K562 (cell line): ENCODE results near the gene UBE2M. TPM values are rescaled to one million over a fixed set of nuclear protein-coding genes. Genes with fewer than 3 reads are reported as not detected.
A peak's percentile ranks its signal among the peaks of the same experiment; 100 is the strongest.

Experiments
- CREB1 ChIP-seq, 2 experiments: sonication (generic) in 1 of 2; formaldehyde crosslinking in 1 of 2; IDR thresholded peaks; 2 replicates each; pipeline versions ENCODE4 v1.6.1 to v1.8.0; 2012 to 2022; ENCODE audit warnings: inconsistent platforms in 1 of 2, mild to moderate bottlenecking in 1 of 2, missing genetic modification reagents in 1 of 2, moderate library complexity in 1 of 2
- ERF ChIP-seq: fragments of 450-650 bp; formaldehyde crosslinking; IDR thresholded peaks from 2 replicates; pipeline ENCODE4 v1.4.0; 2020; ENCODE audit warnings: mild to moderate bottlenecking, mixed read lengths
- ESRRA ChIP-seq: fragments of 450-650 bp; IDR thresholded peaks from 2 replicates; pipeline ENCODE4 v1.6.1; 2014; ENCODE audit warnings: low read depth, mild to moderate bottlenecking, moderate library complexity, borderline replicate concordance
- ETV5 ChIP-seq: sonication (generic); formaldehyde crosslinking; IDR thresholded peaks from 2 replicates; pipeline ENCODE4 v1.4.0; 2020; ENCODE audit warnings: low read depth, mild to moderate bottlenecking, missing genetic modification reagents
- FOS ChIP-seq: IDR thresholded peaks from 3 replicates; pipeline ENCODE4 v1.6.1; 2011; ENCODE audit not compliant: insufficient read length; ENCODE audit errors: extremely low read depth
- GABPA ChIP-seq: fragments of 200-800 bp; sonication (Bioruptor generic); conservative IDR thresholded peaks from 2 replicates; pipeline ENCODE4 v1.6.1; 2016; ENCODE audit warnings: low read depth, missing genetic modification characterization, missing compliant biosample characterization
- HDAC6 ChIP-seq: IDR thresholded peaks from 2 replicates; pipeline ENCODE4 v1.6.1; 2012; ENCODE audit warnings: low read depth, mild to moderate bottlenecking, control low read depth, inconsistent platforms, low read length, moderate library complexity
- HMGN3 ChIP-seq: IDR thresholded peaks from 2 replicates; pipeline ENCODE4 v1.6.1; 2011; ENCODE audit warnings: borderline replicate concordance, low read depth, mild to moderate bottlenecking, mixed read lengths, low read length; ENCODE audit not compliant: insufficient read length; ENCODE audit errors: extremely low read depth
- HNRNPUL1 ChIP-seq: fragments of 200-400 bp; formaldehyde crosslinking; IDR thresholded peaks from 2 replicates; pipeline ENCODE4 v1.6.1; 2017; ENCODE audit warnings: low read length
- NR2C2 ChIP-seq, 2 experiments: fragments of 200-800 bp in 1 of 2; sonication (Bioruptor generic) in 1 of 2; sonication (generic) in 1 of 2; formaldehyde crosslinking in 1 of 2; IDR thresholded peaks; 2 replicates each; pipeline versions ENCODE4 v1.6.1 to v1.8.0; 2016 to 2022; ENCODE audit warnings: mild to moderate bottlenecking in 1 of 2, missing compliant biosample characterization in 1 of 2, missing genetic modification characterization in 1 of 2, missing genetic modification reagents in 1 of 2
- RBM14 ChIP-seq: fragments of 200-400 bp; formaldehyde crosslinking; IDR thresholded peaks from 2 replicates; pipeline ENCODE4 v1.6.1; 2018; ENCODE audit warnings: low read depth, mild to moderate bottlenecking, low read length, moderate library complexity, borderline replicate concordance; ENCODE audit not compliant: insufficient read depth
- TGIF2 ChIP-seq: sonication (generic); formaldehyde crosslinking; IDR thresholded peaks from 2 replicates; pipeline ENCODE4 v1.8.1; 2022; ENCODE audit warnings: mild to moderate bottlenecking, missing genetic modification reagents, moderate library complexity
- ZFP30 ChIP-seq: fragments of 250-450 bp; sonication (Bioruptor Pico); IDR thresholded peaks from 2 replicates; pipeline ENCODE4 v1.8.0; 2022; ENCODE audit warnings: moderate library complexity, mild to moderate bottlenecking, inconsistent platforms, borderline replicate concordance
- ZNF23 ChIP-seq: fragments of 250-450 bp; sonication (Bioruptor Pico); IDR thresholded peaks from 2 replicates; pipeline ENCODE4 v1.4.0; 2020; ENCODE audit warnings: mild to moderate bottlenecking
- ZNF24 ChIP-seq: fragments of 450-650 bp; IDR thresholded peaks from 2 replicates; pipeline ENCODE4 v1.6.1; 2016
- ZNF263 ChIP-seq: sonication (generic); formaldehyde crosslinking; IDR thresholded peaks from 2 replicates; pipeline ENCODE4 v1.8.0; 2022; ENCODE audit warnings: mild to moderate bottlenecking, missing genetic modification reagents, borderline replicate concordance
- polyA plus RNA-seq, 8 experiments: library from polyadenylated mRNA; depleted of rRNA in 4 of 8; stranded (reverse) in 5 of 8; unstranded in 3 of 8; fragments of >200 nt; fragmentation: Nextera tagmentation in 2 of 8; fragmentation: Illumina TruSeq in 1 of 8; extraction: Ambion mirVana in 2 of 8; extraction: Trizol in 1 of 8; gene quantifications; 2 replicates each; pipeline versions ENCODE4 v1.2.1 to v1.2.3, GENCODE V29; 2011 to 2014; ENCODE audit warnings: inconsistent platforms in 1 of 8, missing spikeins in 1 of 8
- total RNA-seq, 7 experiments: library from RNA; depleted of rRNA in 6 of 7; stranded (reverse); fragments of >200 nt in 6 of 7; fragmentation: Illumina TruSeq in 2 of 7; extraction: Trizol in 2 of 7; gene quantifications; 2 replicates each; pipeline versions ENCODE4 v1.2.1 to v1.2.3, GENCODE V29; 2011 to 2021; ENCODE audit warnings: low replicate concordance in 1 of 7
- TF ChIP-seq, protein P1 (sequence below): fragments of 250-450 bp; sonication (Bioruptor Pico); IDR thresholded peaks from 2 replicates; pipeline ENCODE4 v1.9.0; 2021; ENCODE audit warnings: mild to moderate bottlenecking, inconsistent platforms
- TF ChIP-seq, protein P2 (sequence below): sonication (generic); formaldehyde crosslinking; IDR thresholded peaks from 2 replicates; pipeline ENCODE4 v1.8.0; 2022; ENCODE audit warnings: mild to moderate bottlenecking, low read depth, missing genetic modification reagents
- TF ChIP-seq, protein P3 (sequence below): fragments of 250-450 bp; sonication (Bioruptor Pico); IDR thresholded peaks from 2 replicates; pipeline ENCODE4 v1.8.0; 2021; ENCODE audit warnings: mild to moderate bottlenecking, moderate library complexity
- TF ChIP-seq, protein P4 (sequence below): fragments of 450-650 bp; formaldehyde crosslinking; IDR thresholded peaks from 2 replicates; pipeline ENCODE4 v1.4.0; 2020; ENCODE audit warnings: mild to moderate bottlenecking, moderate library complexity

The UBE2M gene
- total and polyA plus RNA-seq, 9 of the 15 experiments (the other 6 are each of a cell fraction or from before 2014, with no cell fraction given): 0.92 to 163 (median 85.7) TPM

DNA sequence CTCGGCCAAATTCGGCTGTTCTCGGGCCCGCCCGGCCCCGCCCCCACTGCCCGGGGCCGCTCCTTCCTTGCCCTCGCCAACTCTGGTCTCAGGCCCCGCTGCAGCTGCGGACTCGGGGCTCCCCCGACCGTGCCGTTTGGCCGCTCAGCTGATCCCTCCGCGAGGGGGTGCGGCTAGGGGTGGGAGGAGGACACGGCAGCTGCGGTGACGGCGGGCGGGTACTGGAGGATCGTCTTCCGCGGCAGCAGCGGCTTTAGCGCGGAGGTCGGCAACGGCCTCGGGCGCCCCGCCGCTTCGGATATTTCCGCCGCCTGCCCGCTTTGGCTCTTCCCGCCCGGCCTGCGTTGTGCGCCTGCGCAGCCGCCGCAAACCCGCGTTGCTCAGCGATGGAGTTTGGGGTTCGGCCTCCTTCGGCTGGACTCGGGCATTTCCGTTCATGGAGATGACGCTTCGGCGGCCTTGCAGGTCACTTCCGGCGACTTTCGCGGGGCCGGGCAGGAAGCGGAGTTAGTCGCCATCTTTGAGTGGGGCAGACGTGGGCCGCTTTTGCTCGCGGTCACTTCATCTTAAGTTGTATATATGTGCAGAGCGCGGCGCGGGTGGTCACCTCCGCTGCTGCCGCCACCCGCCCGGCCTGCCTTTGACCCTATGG lies 338 bp upstream of the UBE2M start (continued):
- TF ChIP-seq FOS: no peak
- no peak for TF ChIP-seq ZNF24
- peak; percentile 40; the same call in 1 of the 2 replicates for TF ChIP-seq ERF (CRISPR knock-in tag)
- peak; percentile 43 for TF ChIP-seq HMGN3
- peak; percentile 91 for TF ChIP-seq CREB1 (IDR thresholded peaks at IDR 0.05)
- TF ChIP-seq CREB1 (CRISPR knock-in tag; IDR thresholded peaks at IDR 0.05): peak; percentile 92
- TF ChIP-seq, protein P1, sequence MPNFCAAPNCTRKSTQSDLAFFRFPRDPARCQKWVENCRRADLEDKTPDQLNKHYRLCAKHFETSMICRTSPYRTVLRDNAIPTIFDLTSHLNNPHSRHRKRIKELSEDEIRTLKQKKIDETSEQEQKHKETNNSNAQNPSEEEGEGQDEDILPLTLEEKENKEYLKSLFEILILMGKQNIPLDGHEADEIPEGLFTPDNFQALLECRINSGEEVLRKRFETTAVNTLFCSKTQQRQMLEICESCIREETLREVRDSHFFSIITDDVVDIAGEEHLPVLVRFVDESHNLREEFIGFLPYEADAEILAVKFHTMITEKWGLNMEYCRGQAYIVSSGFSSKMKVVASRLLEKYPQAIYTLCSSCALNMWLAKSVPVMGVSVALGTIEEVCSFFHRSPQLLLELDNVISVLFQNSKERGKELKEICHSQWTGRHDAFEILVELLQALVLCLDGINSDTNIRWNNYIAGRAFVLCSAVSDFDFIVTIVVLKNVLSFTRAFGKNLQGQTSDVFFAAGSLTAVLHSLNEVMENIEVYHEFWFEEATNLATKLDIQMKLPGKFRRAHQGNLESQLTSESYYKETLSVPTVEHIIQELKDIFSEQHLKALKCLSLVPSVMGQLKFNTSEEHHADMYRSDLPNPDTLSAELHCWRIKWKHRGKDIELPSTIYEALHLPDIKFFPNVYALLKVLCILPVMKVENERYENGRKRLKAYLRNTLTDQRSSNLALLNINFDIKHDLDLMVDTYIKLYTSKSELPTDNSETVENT (CRISPR knock-in tag): peak; percentile 44; the same call in 1 of the 2 replicates
- TF ChIP-seq ZNF263 (CRISPR knock-in tag): peak; percentile 37; the same call in 1 of the 2 replicates
- TF ChIP-seq, protein P2, sequence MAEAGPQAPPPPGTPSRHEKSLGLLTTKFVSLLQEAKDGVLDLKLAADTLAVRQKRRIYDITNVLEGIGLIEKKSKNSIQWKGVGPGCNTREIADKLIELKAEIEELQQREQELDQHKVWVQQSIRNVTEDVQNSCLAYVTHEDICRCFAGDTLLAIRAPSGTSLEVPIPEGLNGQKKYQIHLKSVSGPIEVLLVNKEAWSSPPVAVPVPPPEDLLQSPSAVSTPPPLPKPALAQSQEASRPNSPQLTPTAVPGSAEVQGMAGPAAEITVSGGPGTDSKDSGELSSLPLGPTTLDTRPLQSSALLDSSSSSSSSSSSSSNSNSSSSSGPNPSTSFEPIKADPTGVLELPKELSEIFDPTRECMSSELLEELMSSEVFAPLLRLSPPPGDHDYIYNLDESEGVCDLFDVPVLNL (CRISPR knock-in tag): no peak
- TF ChIP-seq ZFP30 (CRISPR knock-in tag): no peak
- no peak for TF ChIP-seq NR2C2 (CRISPR knock-in tag; IDR thresholded peaks at IDR 0.05)
- no peak; the same call in 1 of the 2 replicates for TF ChIP-seq NR2C2 (tag; IDR thresholded peaks at IDR 0.05)
- no peak for TF ChIP-seq HDAC6
- peak; percentile 56; the same call in 1 of the 2 replicates for TF ChIP-seq ETV5 (CRISPR knock-in tag)
- TF ChIP-seq ESRRA: 0 out of 2 replicates have a peak, but pooled peaks have one; percentile 12
- no peak for TF ChIP-seq TGIF2 (CRISPR knock-in tag)
- TF ChIP-seq ZNF23 (CRISPR knock-in tag): no peak
- 0 out of 2 replicates have a peak, but pooled peaks have one; percentile 6 for TF ChIP-seq RBM14
- TF ChIP-seq, protein P3, sequence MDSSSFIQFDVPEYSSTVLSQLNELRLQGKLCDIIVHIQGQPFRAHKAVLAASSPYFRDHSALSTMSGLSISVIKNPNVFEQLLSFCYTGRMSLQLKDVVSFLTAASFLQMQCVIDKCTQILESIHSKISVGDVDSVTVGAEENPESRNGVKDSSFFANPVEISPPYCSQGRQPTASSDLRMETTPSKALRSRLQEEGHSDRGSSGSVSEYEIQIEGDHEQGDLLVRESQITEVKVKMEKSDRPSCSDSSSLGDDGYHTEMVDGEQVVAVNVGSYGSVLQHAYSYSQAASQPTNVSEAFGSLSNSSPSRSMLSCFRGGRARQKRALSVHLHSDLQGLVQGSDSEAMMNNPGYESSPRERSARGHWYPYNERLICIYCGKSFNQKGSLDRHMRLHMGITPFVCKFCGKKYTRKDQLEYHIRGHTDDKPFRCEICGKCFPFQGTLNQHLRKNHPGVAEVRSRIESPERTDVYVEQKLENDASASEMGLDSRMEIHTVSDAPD (CRISPR knock-in tag): no peak
- peak; percentile 95 for TF ChIP-seq GABPA (tag)
- TF ChIP-seq, protein P4, sequence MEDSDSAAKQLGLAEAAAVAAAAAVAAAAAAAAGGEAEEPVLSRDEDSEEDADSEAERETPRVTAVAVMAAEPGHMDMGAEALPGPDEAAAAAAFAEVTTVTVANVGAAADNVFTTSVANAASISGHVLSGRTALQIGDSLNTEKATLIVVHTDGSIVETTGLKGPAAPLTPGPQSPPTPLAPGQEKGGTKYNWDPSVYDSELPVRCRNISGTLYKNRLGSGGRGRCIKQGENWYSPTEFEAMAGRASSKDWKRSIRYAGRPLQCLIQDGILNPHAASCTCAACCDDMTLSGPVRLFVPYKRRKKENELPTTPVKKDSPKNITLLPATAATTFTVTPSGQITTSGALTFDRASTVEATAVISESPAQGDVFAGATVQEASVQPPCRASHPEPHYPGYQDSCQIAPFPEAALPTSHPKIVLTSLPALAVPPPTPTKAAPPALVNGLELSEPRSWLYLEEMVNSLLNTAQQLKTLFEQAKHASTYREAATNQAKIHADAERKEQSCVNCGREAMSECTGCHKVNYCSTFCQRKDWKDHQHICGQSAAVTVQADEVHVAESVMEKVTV: peak; percentile 100
- no peak for TF ChIP-seq HNRNPUL1
